GM23338 (cell line): ENCODE results near the gene RBBP8.

Source experiments
- CREB1 ChIP-seq: fragments of 250-450 bp; sonication (Bioruptor Pico); IDR thresholded peaks from 2 replicates; pipeline ENCODE4 v1.5.0; 2020; ENCODE audit warnings: low read depth, mild to moderate bottlenecking, moderate library complexity
- CTCF ChIP-seq, 2 experiments: fragments of 200-600 bp in 1 of 2; sonication (generic) in 1 of 2; conservative IDR thresholded peaks; 2 replicates each; pipeline versions ENCODE4 v1.5.1 to v1.6.1; 2016 to 2017; ENCODE audit warnings: antibody characterized with exemption in 2 of 2, low read depth in 2 of 2, mild to moderate bottlenecking in 2 of 2, moderate library complexity in 1 of 2
- ETS1 ChIP-seq: IDR thresholded peaks from 2 replicates; pipeline ENCODE4 v1.6.1; 2016; ENCODE audit warnings: antibody characterized with exemption
- EZH2 ChIP-seq: fragments of 200-600 bp; sonication (generic); IDR thresholded peaks from one replicate; pipeline ENCODE4 v1.8.0; 2017; ENCODE audit warnings: antibody characterized with exemption, mild to moderate bottlenecking, low read depth; ENCODE audit not compliant: unreplicated experiment
- EZH2phosphoT487 ChIP-seq: fragments of 200-600 bp; sonication (generic); IDR thresholded peaks from one replicate; pipeline ENCODE4 v1.8.1; 2018; ENCODE audit warnings: antibody characterized with exemption; ENCODE audit not compliant: unreplicated experiment
- NANOG ChIP-seq: IDR thresholded peaks from 2 replicates; pipeline ENCODE4 v1.6.1; 2016; ENCODE audit warnings: antibody characterized with exemption, borderline replicate concordance
- POLR2AphosphoS5 ChIP-seq: IDR thresholded peaks from 2 replicates; pipeline ENCODE4 v1.6.1; 2016; ENCODE audit warnings: antibody characterized with exemption, low read depth
- REST ChIP-seq: IDR thresholded peaks from one replicate; pipeline ENCODE4 v1.6.1; 2018; ENCODE audit warnings: antibody characterized with exemption; ENCODE audit not compliant: unreplicated experiment
- STAT1 ChIP-seq: IDR thresholded peaks from one replicate; pipeline ENCODE4 v1.6.1; 2016; ENCODE audit warnings: antibody characterized with exemption; ENCODE audit not compliant: unreplicated experiment
- ZNF114 ChIP-seq: fragments of 250-450 bp; sonication (Bioruptor Pico); IDR thresholded peaks from 2 replicates; pipeline ENCODE4 v1.5.0; 2020; ENCODE audit warnings: mild to moderate bottlenecking, moderate library complexity

GRCh38 chr18:23062011-23062410 lies 128.9 kb downstream of the RBBP8 start:
- TF ChIP-seq CREB1 (CRISPR knock-in tag) (no peak), CTCF (conservative IDR thresholded peaks at IDR 0.05; ENCODE audit: low read depth in 2 of 2) (no peak), EZH2 (no peak), POLR2AphosphoS5 (no peak), STAT1 (no peak), ZNF114 (CRISPR knock-in tag) (no peak), REST (no peak), EZH2phosphoT487 (no peak), ETS1 (no peak), NANOG (no peak)
